Measurements from ENCODE around the gene TSPY1.
"Not testable (repeated sequence)": the region's sequence is repeated elsewhere in the genome, so short reads cannot be mapped to it uniquely, and the experiment has no call there.

The TSPY1 gene, protein sequence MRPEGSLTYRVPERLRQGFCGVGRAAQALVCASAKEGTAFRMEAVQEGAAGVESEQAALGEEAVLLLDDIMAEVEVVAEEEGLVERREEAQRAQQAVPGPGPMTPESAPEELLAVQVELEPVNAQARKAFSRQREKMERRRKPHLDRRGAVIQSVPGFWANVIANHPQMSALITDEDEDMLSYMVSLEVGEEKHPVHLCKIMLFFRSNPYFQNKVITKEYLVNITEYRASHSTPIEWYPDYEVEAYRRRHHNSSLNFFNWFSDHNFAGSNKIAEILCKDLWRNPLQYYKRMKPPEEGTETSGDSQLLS

GRCh38 chrY:9466655-9467054, at the start of gene TSPY1:
TSS of gene TSPY1 (plus strand) at chrY:9466955. CDS start at chrY:9467001, 46 bp downstream.
- not testable (repeated sequence) for DNase-seq (ENCODE audit: extremely low read depth, low read depth)

DNA sequence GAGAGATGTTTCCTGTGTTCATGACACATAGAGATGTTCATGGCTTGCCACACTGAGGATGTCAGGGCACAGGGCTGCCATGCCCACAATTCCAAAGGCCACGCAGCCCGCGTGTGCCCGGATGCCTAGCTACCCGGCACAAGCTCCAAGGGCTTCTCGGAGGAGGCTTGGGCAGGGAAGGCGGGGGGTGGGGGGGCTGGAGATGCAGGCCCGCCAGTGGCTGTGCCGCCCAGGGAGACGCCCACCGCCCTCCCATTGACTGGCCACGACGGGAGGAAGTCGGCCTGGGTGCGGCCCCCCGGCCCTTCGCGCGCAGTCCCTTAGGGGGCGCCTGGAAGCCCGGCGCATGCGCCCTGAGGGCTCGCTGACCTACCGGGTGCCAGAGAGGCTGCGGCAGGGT, 20.2 kb downstream of the TSPY1 start, which contains the start of gene TSPY9:
TSS of gene TSPY9 (plus strand) at position 301 of the 400 bp plus-strand sequence. CDS start at position 347, 46 bp downstream.
- DNase-seq (ENCODE audit: extremely low read depth, low read depth), result not testable (repeated sequence)

GRCh38 chrY:9504396-9504795, 37.6 kb downstream of the TSPY1 start:
- DNase-seq (ENCODE audit: extremely low read depth, low read depth), result not testable (repeated sequence)

GRCh38 chrY:9516287-9516686, 49.5 kb downstream of the TSPY1 start:
- DNase-seq (ENCODE audit: extremely low read depth, low read depth), result not testable (repeated sequence)
